HG03460 (cell line): ENCODE results near the gene RBM45.
A peak's percentile ranks its signal among the peaks of the same experiment; 100 is the strongest.
"Not testable (repeated sequence)": the region's sequence is repeated elsewhere in the genome, so short reads cannot be mapped to it uniquely, and the experiment has no call there.

ENCODE experiments used
- ATAC-seq: cut with Tn5 transposase; IDR thresholded peaks from one replicate; pipeline ENCODE4 v1.9.1; 2021; ENCODE audit not compliant: unreplicated experiment

RBM45 gene

DNA sequence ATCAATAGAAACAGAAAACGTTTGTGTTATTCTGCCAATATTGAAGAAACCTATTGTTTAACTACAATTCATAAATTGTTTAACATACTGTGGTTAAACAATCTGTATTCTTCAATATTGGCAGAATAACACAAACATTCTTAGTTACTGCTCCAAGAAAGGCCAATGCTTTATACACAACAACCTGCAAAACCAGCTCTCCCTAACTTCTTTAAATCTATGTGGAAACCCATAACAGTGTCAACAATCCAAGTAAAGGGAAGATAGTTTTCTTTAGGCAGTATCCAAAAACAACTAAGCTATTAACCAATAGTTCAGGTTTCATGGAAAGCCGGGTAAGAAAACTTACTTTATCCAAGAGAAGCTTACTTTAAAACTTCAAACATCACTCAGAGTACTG is 6.2 kb upstream of the RBM45 start:
- ATAC-seq = no peak

GRCh38 chr2:178108176-178108575 is 4.1 kb upstream of the RBM45 start:
- no peak for ATAC-seq

DNA sequence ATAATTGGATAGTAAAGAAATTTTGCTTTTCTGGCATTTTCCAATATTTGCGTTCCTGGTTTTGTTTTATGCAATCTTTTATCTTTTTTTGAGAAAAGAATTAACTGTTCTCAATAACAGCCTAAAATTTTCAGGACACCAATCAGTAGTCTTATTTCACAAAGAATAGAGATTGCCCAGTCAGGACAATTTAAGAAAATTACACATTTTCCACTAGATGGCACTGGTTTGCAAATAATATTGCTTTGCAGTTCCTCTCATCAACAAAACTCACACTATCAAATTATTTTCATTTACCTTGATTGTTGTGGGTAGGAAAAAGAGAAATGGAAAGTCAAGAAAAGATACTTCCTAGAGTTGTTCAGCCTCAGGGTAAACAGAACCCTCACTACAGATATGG is 2.4 kb upstream of the RBM45 start:
- ATAC-seq = no peak

DNA sequence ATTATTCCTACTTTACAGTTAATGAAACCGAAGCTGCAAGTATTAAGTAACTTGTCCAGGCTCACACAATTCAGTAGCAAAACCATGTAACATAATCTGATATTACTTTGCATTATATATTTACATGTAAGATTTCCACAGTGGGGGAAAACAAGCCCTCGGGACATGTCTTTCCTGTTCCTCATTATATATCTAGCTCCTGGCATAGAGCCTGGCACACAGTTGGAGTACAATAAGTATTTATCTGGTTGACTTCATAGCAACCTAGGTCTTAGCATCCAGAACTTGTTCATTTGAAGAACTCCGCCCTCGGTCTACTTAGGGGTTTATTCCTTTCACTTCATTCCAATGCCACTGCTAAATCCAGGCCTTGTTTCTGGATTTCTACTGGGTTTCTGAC is 1.6 kb upstream of the RBM45 start:
- no peak for ATAC-seq

DNA sequence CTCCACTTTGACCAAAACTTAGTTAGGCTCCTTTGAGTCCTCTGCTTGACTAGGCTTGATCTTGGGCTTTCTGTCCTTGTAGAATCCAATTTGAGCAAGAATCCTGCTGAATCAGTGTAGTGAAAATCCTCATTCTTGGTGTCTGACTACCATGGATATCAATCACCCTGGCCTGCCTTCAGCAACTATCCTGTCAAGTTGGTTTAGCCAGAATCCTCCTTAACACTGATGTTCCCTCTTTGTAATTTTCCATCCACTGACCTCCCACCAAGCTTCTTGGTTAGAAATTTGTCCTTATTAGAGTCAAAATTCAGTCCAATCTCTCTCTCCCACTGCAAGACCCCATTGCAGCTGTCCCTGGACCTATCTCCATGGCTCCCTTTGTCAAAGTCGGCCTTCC is 494 bp upstream of the RBM45 start:
- no peak for ATAC-seq

GRCh38 chr2:178114462-178114861 is 2.2 kb downstream of the RBM45 start:
- peak; percentile 43 for ATAC-seq

GRCh38 chr2:178115271-178115670 is 3.0 kb downstream of the RBM45 start:
- no peak for ATAC-seq

DNA sequence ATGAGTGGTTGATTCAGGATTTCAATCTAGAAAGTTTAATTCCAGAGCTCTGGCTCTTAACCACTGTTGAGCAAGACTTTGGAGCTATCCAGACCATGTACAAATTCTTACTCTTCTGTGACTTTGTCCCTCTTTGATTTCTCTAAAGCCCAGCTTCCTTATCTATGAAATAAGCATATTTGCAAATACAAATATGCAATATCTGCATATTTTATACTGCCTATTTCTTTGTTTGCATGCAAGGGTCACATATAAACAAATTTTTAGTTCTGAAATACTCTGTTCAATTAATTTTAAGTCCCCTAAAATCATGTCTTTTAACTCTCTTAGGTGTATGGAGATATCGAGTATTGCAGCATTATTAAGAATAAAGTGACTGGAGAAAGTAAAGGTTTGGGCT is 5.5 kb downstream of the RBM45 start:
- ATAC-seq = no peak

DNA sequence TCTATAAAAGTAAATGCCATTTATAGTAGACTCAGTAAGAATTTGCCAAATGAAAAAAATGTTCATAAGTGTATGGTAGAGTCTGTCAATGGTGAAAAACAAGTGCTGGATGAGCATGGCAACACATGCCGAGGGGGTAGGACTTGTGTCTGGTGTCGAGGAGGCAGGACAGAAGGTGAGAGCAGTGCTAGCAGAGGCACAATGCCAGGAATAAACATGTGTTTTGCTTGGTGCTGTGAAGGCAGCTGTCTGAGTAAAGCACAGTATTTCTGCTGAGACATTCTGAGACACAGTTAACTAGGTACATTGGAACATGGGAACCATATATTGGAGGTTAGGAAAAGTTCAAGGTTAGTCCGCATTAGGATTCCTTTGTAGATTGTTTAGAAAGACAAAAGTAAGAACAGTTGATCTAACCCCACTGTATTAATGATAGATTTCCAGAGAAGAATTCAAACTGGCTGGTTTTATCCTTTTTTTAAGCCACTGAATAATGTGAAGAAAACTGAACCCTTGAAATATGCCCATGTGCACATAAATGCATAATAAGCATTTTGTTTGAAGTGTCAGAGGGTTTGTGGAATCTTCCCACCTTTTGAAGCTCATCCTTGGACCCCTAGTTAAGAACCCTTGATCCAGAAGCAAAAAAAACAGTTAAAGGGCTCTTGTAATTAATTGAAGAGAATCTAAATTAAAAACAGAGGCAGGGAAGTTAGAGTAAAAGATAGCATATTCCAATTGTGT is 7.1 kb downstream of the RBM45 start:
- ATAC-seq = no peak

DNA sequence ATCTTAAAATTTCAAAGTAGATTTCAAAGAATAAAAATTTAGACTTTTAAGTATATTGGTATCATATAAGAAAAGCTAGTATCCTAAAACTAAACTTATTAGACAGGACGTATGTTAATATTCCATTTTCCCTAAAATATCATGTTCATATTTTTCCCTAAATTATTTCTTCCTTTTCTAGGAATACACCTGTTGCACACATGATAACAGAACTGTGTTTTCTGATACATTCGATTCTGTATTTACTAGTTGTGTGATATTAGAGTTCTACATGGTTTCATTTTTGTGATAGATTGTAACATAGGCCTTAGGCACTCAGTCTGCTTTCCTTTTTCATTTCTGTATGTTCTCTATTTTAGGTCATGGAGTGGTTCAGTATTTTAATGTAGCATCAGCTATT is 10.9 kb downstream of the RBM45 start:
- ATAC-seq = no peak

- no peak for ATAC-seq
Observed at GRCh38 chr2:178125125-178125524, 12.9 kb downstream of the RBM45 start.

GRCh38 chr2:178125862-178126261 is 13.6 kb downstream of the RBM45 start:
- ATAC-seq = no peak

GRCh38 chr2:178128836-178129630 is 16.8 kb downstream of the RBM45 start:
- ATAC-seq = no peak

DNA sequence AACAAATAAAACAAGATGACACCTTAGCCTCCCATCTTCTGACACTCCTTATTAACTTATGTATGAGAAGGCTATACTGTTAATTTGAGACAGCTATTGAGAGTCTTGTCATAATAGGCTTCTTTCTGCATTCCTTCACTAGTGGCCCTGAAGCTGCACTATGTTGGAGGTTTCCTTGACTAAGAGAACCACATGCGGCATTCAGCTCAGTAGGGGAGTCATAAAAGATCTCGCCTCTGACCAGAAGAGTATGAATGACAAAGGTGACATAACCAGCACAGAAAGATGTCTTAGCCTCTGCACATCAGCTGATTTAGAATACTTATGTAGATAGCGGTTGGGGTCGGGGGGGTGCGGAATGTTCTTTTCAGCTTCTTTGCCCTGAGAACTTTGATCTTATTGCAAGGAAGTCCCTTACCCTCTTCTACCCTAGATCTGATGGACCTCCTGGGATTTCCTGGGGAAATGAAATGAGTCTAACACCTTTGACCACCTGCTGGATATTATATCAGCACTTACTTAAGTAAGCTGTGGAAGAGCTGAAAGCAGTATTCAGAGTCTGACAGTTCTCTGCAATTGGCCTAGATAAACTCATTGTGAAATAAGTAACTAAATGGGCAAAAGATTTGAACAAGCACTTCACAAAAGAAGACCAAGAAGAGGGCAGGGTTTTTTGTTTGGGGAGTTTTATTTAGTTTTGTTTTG is 24.2 kb downstream of the RBM45 start:
- no peak for ATAC-seq

DNA sequence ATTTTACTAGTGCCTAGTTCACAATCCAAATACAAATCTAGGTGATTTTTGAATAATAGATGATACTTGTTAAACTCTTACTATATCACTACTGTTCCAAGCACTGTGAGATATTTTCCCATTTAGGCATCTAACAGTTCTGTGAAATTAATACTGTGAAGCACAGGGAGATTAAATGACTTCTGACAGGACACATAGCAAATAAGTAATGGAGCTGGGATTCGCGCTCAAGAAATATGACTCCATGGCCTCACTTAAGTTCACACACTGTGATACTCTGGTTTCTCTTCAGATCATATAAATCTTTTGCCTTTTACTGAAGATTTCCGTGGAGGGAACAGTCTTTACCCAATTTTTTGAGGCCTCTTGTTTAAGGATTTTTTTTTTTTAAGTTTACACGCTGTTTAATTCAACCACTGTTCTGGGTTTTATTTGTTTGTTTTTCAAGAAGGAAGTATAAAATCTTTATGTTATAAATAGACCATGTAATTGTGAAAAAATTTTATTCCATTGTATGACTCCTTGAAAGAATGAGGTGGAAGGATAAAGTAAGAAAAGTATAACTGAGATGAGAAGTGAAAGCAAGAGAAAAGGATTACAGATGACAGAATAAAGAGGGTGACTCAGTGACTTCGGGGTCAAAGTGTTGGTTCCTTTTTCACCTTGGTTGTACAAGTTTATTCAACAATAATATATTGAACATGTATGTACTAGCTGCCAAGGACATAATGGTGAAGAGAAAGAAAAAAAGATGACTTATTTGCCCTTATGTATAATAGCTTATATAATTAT is 30.2 kb downstream of the RBM45 start:
- no peak for ATAC-seq

- no peak for ATAC-seq
Observed at GRCh38 chr2:178143481-178143880, 31.2 kb downstream of the RBM45 start.

- ATAC-seq = no peak
Observed at GRCh38 chr2:178152033-178152432, 39.8 kb downstream of the RBM45 start.

DNA sequence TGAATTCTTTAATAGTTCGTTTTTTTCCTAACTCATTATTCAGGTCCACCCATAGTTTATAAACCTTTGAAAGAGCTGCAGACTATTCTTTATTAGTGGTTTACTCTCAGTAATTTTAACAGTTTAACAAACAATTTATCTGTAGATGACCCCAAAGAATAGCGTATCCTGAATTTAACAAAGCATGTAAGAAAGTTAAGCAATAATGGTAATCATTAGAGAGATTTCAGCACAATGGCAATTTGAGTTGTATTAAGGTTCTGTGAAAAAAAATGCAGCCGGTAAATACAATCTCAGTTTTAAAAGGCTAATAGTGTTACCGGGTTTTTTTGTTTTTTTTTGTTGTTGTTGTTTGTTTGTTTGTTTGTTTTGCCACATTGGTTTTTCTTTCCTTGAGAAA is 40.3 kb downstream of the RBM45 start:
- ATAC-seq = no peak

- ATAC-seq = no peak
Observed at GRCh38 chr2:178152977-178153376, 40.7 kb downstream of the RBM45 start.

GRCh38 chr2:178153878-178154277 is 41.6 kb downstream of the RBM45 start:
- not testable (repeated sequence) for ATAC-seq

- ATAC-seq = no peak
Observed at GRCh38 chr2:178155524-178155923, 43.3 kb downstream of the RBM45 start.
